GM12872 (cell line): Measurements from ENCODE around the gene ATL1.

ENCODE experiments used
- TF ChIP-seq, protein P1 (sequence below): IDR thresholded peaks from 3 replicates; pipeline ENCODE4 v1.5.1; 2011; ENCODE audit warnings: low read depth, mild to moderate bottlenecking, low read length, moderate library complexity; ENCODE audit not compliant: insufficient read depth

The ATL1 gene

GRCh38 chr14:50559990-50560930 lies at the start of gene ATL1:
Gene ATL1, plus strand, starts transcription at chr14:50560145. Its CDS starts 121 bp downstream, at chr14:50560266.
- TF ChIP-seq, protein P1, sequence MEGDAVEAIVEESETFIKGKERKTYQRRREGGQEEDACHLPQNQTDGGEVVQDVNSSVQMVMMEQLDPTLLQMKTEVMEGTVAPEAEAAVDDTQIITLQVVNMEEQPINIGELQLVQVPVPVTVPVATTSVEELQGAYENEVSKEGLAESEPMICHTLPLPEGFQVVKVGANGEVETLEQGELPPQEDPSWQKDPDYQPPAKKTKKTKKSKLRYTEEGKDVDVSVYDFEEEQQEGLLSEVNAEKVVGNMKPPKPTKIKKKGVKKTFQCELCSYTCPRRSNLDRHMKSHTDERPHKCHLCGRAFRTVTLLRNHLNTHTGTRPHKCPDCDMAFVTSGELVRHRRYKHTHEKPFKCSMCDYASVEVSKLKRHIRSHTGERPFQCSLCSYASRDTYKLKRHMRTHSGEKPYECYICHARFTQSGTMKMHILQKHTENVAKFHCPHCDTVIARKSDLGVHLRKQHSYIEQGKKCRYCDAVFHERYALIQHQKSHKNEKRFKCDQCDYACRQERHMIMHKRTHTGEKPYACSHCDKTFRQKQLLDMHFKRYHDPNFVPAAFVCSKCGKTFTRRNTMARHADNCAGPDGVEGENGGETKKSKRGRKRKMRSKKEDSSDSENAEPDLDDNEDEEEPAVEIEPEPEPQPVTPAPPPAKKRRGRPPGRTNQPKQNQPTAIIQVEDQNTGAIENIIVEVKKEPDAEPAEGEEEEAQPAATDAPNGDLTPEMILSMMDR = 0 out of 3 replicates have a peak, but pooled peaks have one; percentile 1

- TF ChIP-seq, protein P1 = no peak
These were observed 49.8 kb upstream of the ATL1 start for GRCh38 chr14:50510157-50510556.

DNA sequence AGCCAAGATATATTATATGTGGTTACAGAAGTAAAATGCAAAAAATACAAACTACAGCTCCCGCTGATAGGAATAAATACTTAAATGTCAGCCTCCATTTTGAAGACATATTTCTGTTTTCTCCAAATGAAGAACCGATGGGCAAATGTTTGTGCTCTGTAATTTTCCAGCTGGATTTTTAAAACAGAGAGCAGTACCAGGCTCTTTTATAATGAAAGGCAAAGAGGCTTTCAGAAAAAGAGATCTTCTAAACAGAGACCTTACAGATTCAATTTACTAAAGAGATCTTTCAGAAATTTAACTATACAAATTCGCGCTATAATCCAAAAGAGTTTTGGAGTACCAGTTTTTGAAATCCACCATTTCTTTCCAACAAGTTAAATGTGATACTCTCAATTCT lies 47.5 kb upstream of the ATL1 start:
- TF ChIP-seq, protein P1 = no peak

DNA sequence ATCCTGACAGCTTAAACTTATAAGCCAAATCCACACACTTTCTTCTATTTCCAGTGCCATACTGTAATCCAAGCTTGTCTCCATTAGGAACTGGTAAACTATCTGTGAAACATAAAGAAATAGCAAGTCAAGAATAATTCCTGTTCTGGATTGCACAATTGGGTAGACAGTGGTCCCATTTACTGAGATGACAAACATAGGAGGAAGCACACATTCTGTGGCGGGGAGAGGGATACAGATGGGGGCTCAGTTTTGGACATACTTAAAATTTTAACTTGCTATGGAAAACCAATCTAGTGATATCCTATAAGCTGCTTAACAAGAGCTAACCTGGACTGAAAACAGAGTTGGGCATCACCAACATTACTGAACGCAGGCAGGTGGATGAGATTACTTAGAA lies 43.9 kb upstream of the ATL1 start:
- TF ChIP-seq, protein P1 = no peak

- TF ChIP-seq, protein P1 = no peak
These were observed 38.8 kb upstream of the ATL1 start for GRCh38 chr14:50520947-50521815.

DNA sequence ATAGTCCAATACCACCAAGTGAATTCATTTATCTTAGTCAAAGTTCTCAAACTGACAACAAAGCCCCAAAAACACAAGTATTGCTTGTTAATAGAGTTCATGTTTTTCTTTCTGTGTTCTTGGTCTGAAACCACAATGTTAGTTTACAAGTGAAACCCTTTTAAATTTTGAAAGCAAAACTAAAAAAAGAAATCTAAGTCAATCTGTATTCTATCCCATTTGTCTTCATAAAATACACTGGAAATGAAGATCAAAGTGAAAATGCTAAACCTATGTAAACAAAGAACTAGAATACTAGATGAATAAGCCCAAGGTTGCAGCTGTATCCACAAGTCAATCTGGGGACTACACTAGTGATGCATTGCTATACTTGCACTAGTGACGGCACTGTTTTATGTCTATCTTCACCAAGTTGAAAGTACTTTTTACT lies 38.0 kb upstream of the ATL1 start:
- TF ChIP-seq, protein P1 = no peak
